Spleen (tissue), 11 donors: ENCODE data around the gene GSPT1. TPM values are rescaled to one million over a fixed set of nuclear protein-coding genes. Genes with fewer than 3 reads are reported as not detected.
"Not testable (repeated sequence)": the region's sequence is repeated elsewhere in the genome, so short reads cannot be mapped to it uniquely, and the experiment has no call there.

Source experiments
- DNase-seq: peaks from one replicate; pipeline ENCODE4 v3.0.0-alpha.2; 2020
- H3K27ac ChIP-seq, 8 donors: fragments of 200-600 bp; sonication (generic) in 7 of 8; 1 replicate in 4 of 8; 2 replicates in 4 of 8; pipeline versions ENCODE4 v1.5.0 to v1.8.0; 2016 to 2021; ENCODE audit warnings: inconsistent platforms in 4 of 8, mild to moderate bottlenecking in 4 of 8, moderate library complexity in 1 of 8
- H3K27me3 ChIP-seq, 7 donors: fragments of 200-600 bp; sonication (generic) in 6 of 7; replicated peaks in 1 of 7; 1 replicate in 4 of 7; 2 replicates in 3 of 7; pipeline versions ENCODE4 v1.5.0 to v1.8.0; 2016 to 2021; ENCODE audit warnings: inconsistent platforms in 3 of 7, mild to moderate bottlenecking in 1 of 7
- H3K36me3 ChIP-seq, 6 donors: fragments of 200-600 bp; sonication (generic) in 5 of 6; 1 replicate in 4 of 6; 2 replicates in 2 of 6; pipeline versions ENCODE4 v1.5.0 to v1.8.0; 2016 to 2021; ENCODE audit warnings: inconsistent platforms in 2 of 6
- H3K4me1 ChIP-seq, 6 donors: fragments of 200-600 bp; sonication (generic) in 5 of 6; 1 replicate in 3 of 6; 2 replicates in 3 of 6; pipeline versions ENCODE4 v1.5.0 to v1.8.0; 2016 to 2021; ENCODE audit warnings: inconsistent platforms in 3 of 6
- H3K4me3 ChIP-seq, 8 donors: fragments of 200-600 bp; sonication (generic) in 7 of 8; 1 replicate in 4 of 8; 2 replicates in 4 of 8; pipeline versions ENCODE4 v1.5.0 to v1.8.0; 2016 to 2021; ENCODE audit warnings: inconsistent platforms in 4 of 8, mild to moderate bottlenecking in 4 of 8, moderate library complexity in 2 of 8
- H3K9me3 ChIP-seq, 8 donors: fragments of 200-600 bp; sonication (generic) in 7 of 8; 1 replicate in 4 of 8; 2 replicates in 4 of 8; pipeline versions ENCODE4 v1.5.0 to v1.8.0; 2016 to 2021; ENCODE audit warnings: inconsistent platforms in 4 of 8
- CTCF ChIP-seq, 11 experiments: fragments of 200-600 bp in 7 of 11; fragments of 450-650 bp in 4 of 11; sonication (generic) in 4 of 11; IDR thresholded peaks in 8 of 11; conservative IDR thresholded peaks in 3 of 11; 1 replicate in 7 of 11; 2 replicates in 4 of 11; pipeline versions ENCODE4 v1.4.0 to v1.8.0; 2016 to 2021; ENCODE audit warnings: antibody characterized with exemption in 11 of 11, inconsistent platforms in 4 of 11, mild to moderate bottlenecking in 1 of 11
- POLR2A ChIP-seq, 3 donors: fragments of 450-650 bp; IDR thresholded peaks; one replicate each; pipeline ENCODE4 v1.5.1; 2017; ENCODE audit warnings: antibody characterized with exemption in 3 of 3, mild to moderate bottlenecking in 1 of 3
- POLR2AphosphoS5 ChIP-seq, 3 donors: sonication (generic); formaldehyde crosslinking; IDR thresholded peaks; one replicate each; pipeline ENCODE4 v1.5.1; 2017; ENCODE audit warnings: antibody characterized with exemption in 3 of 3
- WGBS, 5 donors: extraction: QIAGEN DNeasy Blood & Tissue Kit in 3 of 5; methylation state at CpG; one replicate each; pipeline versions ENCODE4 v1.1.5 to v1.1.7; 2013 to 2018; 5-methylcytosine and 5-hydroxymethylcytosine counted together
- intact Hi-C: fragments of 100-400 bp; cut with DNase I; formaldehyde crosslinking; loops from one replicate; pipeline ENCODE4 v1.15.0; 2023; ENCODE audit warnings: low total_unique reads
- polyA plus RNA-seq, 3 donors: library from polyadenylated mRNA; stranded (reverse); fragments of 200-250 nt; gene quantifications; one replicate each; pipeline ENCODE4 v1.2.1, GENCODE V29; 2013
- total RNA-seq, 7 donors: library from RNA; depleted of rRNA in 3 of 7; stranded (reverse); fragments of >200 nt in 3 of 7; fragmentation: NEBNext Ultra II Directional in 4 of 7; extraction: Animal tissue kit (Norgen Biotek cat#: 25700) in 4 of 7; gene quantifications; one replicate each; pipeline versions ENCODE4 v1.1.0 to v1.2.1, GENCODE V29; 2016 to 2021
- donor health status: healthy with polysubstance abuse.
- donor health status: DM: no; HTN: no; CAD: no; lungs with moderate emphysema.
- donor health status: DM: no; HTN: no; CAD: no.
- donor health status: Bipolar disorder and iron deficiency.
- donor health status: healthy.
- donor health status: DM: no; HTN: no; CAD: no.
- donor health status: DM: yes; HTN: yes; CAD: no.

The GSPT1 gene
- total and polyA plus RNA-seq, 10 donors, result 17.1 to 123 (median 62.3) TPM

- TF ChIP-seq POLR2AphosphoS5 (IDR thresholded peaks at IDR 0.05), result no peak
- WGBS, 5 donors, result 90 to 98% (median 92%) methylated on average over 10 of the region's 10 CpGs
- Histone ChIP-seq H3K36me3 (no peaks in the 10 kb centered on the region), H3K9me3 (no peaks in the 10 kb centered on the region), H3K4me1 (peaks cover 0 to 16% (median 2%) of the 10 kb centered on the region in 6 donors), H3K27me3 (no peaks in the 10 kb centered on the region), H3K4me3 (no peak overlapping the region), H3K27ac (no peak overlapping the region)
- intact Hi-C loops, result no loop called here
- DNase-seq, result no peak
Measured at GRCh38 chr16:11957591-11958395, 42.0 kb upstream of the GSPT1 start.

GRCh38 chr16:11956558-11956957 lies 40.8 kb upstream of the GSPT1 start:
- intact Hi-C loops, result no loop called here
- H3K4me3 ChIP-seq, result no peak overlapping the region
- H3K9me3 ChIP-seq, result no peaks in the 10 kb centered on the region
- H3K36me3 ChIP-seq, result no peaks in the 10 kb centered on the region
- DNase-seq, result no peak
- H3K4me1 ChIP-seq, result peaks cover 0 to 10% (median 0%) of the 10 kb centered on the region in 6 donors
- TF ChIP-seq POLR2AphosphoS5 (IDR thresholded peaks at IDR 0.05), result no peak
- TF ChIP-seq POLR2A (IDR thresholded peaks at IDR 0.05), result no peak
- TF ChIP-seq CTCF (IDR thresholded peaks at IDR 0.05 in 8 of 11, conservative IDR thresholded peaks at IDR 0.05 in 3 of 11), result no peak
- no peaks in the 10 kb centered on the region for H3K27me3 ChIP-seq
- WGBS, 5 donors, result 68 to 95% (median 88%) methylated on average over 2 of the region's 2 CpGs
- no peak overlapping the region for H3K27ac ChIP-seq

GRCh38 chr16:11955713-11956123 lies 40.0 kb upstream of the GSPT1 start:
- H3K4me1 ChIP-seq, result peaks cover 0 to 10% (median 0%) of the 10 kb centered on the region in 6 donors
- H3K36me3 ChIP-seq, result no peaks in the 10 kb centered on the region
- intact Hi-C loops, result no loop called here
- DNase-seq, result no peak
- no peaks in the 10 kb centered on the region for H3K27me3 ChIP-seq
- TF ChIP-seq CTCF (IDR thresholded peaks at IDR 0.05 in 8 of 11, conservative IDR thresholded peaks at IDR 0.05 in 3 of 11), result no peak
- no peak for TF ChIP-seq POLR2AphosphoS5 (IDR thresholded peaks at IDR 0.05)
- no peak for TF ChIP-seq POLR2A (IDR thresholded peaks at IDR 0.05)
- no peaks in the 10 kb centered on the region for H3K9me3 ChIP-seq
- 48 to 77% (median 63%) methylated on average over 8 of the region's 8 CpGs for WGBS, 5 donors
- H3K4me3 ChIP-seq, result no peak overlapping the region
- no peak overlapping the region for H3K27ac ChIP-seq

- WGBS, 5 donors, result 87 to 96% (median 90%) methylated on average over 8 of the region's 8 CpGs
- H3K4me3 ChIP-seq, H3K36me3 ChIP-seq, H3K27ac ChIP-seq, DNase-seq, H3K27me3 ChIP-seq, H3K9me3 ChIP-seq: not testable (repeated sequence)
- peaks cover 0 to 14% (median 0%) of the 10 kb centered on the region in 6 donors for H3K4me1 ChIP-seq
- intact Hi-C loops, result loop anchor here (5.0 kb wide), 1 partner anchor 114 kb away; no protein-coding TSS in a partner anchor
Measured at GRCh38 chr16:11953576-11953975, 37.8 kb upstream of the GSPT1 start.

- 59 to 74% (median 73%) methylated on average over 5 of the region's 5 CpGs for WGBS, 5 donors
- H3K9me3 ChIP-seq, result no peaks in the 10 kb centered on the region
- no peak overlapping the region for H3K27ac ChIP-seq
- DNase-seq, result no peak
- no peaks in the 10 kb centered on the region for H3K36me3 ChIP-seq
- no peak for TF ChIP-seq CTCF (IDR thresholded peaks at IDR 0.05 in 8 of 11, conservative IDR thresholded peaks at IDR 0.05 in 3 of 11)
- H3K4me3 ChIP-seq, result no peak overlapping the region
- intact Hi-C loops, result loop anchor here (5.0 kb wide), 1 partner anchor 117 kb away; no protein-coding TSS in a partner anchor
- peaks cover 0 to 12% (median 0%) of the 10 kb centered on the region in 6 donors for H3K4me1 ChIP-seq
- no peaks in the 10 kb centered on the region for H3K27me3 ChIP-seq
Measured at GRCh38 chr16:11950388-11950787, 34.6 kb upstream of the GSPT1 start.
